Measurements from ENCODE around the gene ICAM2.

ICAM2 gene

DNA sequence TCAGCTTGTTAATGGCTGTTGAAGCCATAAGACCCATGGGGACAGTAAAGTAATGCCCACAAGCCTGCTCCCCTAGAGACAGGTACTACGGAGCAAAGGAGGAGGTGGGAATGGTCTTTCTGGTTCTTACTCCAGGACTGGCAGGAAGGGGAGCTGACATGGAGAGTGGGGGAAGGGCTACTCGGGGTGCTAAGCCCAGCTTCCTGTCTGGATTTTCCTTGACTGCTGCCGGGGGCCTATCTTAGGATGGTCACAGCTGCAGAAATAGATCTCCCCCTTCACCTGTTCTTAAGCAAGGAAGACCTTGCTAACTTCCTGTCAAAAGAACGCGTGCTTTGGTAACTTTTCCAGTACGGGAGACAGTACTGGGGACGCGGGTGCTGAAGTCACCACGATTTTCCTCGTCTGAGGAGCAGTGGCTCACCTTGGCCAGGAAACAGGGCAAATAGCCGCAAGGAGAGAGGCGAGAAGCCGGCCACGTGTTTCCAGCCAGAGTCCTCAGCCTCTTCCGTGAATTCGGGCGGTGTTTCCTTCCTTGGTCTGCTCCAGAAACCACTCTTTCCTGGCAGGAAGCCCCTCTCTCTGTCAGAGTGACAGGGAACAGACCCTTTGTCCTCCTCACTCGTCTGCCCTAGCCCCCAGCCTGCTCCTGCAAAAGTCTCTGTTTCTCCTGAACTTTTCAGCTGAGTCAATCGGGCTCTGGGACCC, 22.9 kb downstream of the ICAM2 start:
- in situ Hi-C loops (cut with HindIII; ENCODE audit: low pct_unique_long_range_greater_than_20kb, low sequenced_read_pairs), result no loop called here
- DNase-seq (ENCODE audit: low read depth in 1 of 2, low spot score in 1 of 2), result peak; percentile 64 to 77
- no peak for TF ChIP-seq JUND (IDR thresholded peaks at IDR 0.05; ENCODE audit: low read depth)

DNA sequence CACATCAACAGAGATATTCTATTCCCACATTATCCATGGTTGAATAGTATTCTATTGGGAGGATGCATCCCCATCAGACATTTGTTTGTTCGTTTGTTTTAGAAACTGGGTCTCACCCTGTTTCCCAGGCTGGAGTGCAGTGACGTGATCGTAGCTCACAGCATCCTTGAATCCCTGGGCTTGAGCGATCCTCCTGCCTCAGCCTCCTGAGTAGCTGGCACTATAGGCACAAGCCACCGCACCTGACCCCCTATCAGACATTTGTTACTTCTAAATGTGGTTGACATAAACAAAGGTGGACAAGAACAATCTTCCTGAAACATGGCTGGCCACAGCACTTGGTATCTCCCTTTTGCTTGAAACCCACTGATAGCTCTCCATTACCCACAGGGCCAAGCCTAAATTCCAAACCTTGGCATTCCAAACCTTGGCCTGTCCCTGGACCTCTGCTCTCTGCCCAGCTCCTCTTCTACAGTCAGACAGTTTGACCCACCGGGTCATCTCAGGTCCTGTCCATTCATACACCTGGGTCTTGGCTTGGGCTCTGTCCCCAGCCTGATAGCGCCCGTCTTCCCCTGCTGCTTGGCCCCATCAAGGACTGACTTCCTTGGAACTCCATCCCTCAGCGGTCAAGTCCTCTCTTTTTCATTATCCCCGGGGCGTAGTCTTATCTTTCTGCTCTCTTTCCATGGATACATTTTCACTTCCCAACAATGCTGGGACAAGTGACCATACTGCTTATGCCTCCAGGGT, 23.8 kb downstream of the ICAM2 start:
- TF ChIP-seq JUND (IDR thresholded peaks at IDR 0.05; ENCODE audit: low read depth), result no peak
- in situ Hi-C loops (cut with HindIII; ENCODE audit: low pct_unique_long_range_greater_than_20kb, low sequenced_read_pairs), result no loop called here
- DNase-seq (ENCODE audit: low read depth in 1 of 2, low spot score in 1 of 2), result no peak

DNA sequence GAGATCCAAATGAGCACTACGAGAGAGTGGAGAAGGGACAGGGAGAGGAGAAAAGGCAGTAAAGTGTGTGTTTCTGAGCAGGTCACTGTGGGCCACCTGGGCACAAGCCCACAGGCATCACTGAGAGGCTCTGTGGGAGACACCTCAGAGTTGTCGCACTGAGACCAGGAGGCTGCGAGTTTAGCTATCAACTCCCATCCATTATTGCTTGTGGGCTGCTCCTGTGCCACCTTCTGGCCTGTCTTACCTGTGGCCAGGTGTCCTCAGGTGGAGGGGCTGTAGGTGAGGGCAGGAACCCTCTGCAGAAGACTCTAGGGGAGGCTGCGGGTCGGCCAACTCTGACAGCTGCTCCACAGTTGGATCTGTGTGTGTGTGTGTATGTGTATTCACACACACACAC, 24.8 kb downstream of the ICAM2 start:
- in situ Hi-C loops (cut with HindIII; ENCODE audit: low pct_unique_long_range_greater_than_20kb, low sequenced_read_pairs), result no loop called here
- TF ChIP-seq JUND (IDR thresholded peaks at IDR 0.05; ENCODE audit: low read depth), result no peak
- no peak for DNase-seq (ENCODE audit: low read depth in 1 of 2, low spot score in 1 of 2)

DNA sequence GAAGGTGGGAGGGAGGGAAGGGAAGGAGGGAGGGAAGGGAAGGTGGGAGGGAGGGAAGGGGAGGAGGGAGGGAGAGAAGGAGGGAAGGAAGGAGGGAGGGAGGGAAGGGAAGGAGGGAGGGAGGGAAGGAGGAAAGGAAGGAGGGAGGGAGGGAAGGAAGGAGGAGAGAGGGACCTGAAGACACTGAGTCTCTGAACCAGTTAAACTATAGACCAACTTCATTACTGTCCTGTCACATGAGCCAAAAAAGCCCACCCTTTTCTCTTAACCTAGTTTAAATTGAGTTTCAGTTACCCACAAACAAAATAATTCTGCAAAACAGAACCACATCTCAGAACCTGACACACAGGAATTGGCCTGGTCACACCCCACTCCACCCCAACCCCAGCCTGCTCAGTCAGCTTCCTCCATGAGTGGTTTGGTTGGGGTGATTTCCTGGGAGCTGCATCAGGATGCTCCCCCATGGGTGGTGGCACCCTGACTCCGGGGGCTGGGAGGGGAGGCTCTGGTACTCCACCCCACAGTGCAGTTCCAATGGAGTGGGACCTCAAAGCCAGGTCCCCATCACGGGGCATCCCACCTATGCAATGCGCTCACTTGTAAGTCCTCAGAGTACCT, 27.0 kb downstream of the ICAM2 start:
- DNase-seq (ENCODE audit: low read depth in 1 of 2, low spot score in 1 of 2), result no peak
- in situ Hi-C loops (cut with HindIII; ENCODE audit: low pct_unique_long_range_greater_than_20kb, low sequenced_read_pairs), result no loop called here
- no peak for TF ChIP-seq JUND (IDR thresholded peaks at IDR 0.05; ENCODE audit: low read depth)

DNA sequence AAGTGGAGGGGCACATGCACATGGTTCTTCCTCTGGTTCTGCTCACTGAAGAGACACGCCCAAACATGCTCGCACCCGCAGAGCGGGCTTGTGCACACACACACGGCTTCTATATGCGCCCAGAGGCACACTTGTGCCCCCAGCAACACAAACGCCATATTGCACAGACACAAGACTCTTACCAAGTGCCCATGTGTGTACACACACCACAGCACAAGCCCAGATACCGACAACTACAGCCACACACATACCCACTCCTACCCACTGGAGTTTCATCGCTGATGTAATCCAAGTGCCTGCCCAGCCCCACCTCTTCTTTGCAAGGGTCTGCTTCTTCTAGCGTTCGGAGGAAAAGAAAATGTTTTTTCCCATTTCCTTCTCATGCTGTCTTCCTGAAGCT, 28.8 kb downstream of the ICAM2 start:
- no peak for DNase-seq (ENCODE audit: low read depth in 1 of 2, low spot score in 1 of 2)
- no peak for TF ChIP-seq JUND (IDR thresholded peaks at IDR 0.05; ENCODE audit: low read depth)
- in situ Hi-C loops (cut with HindIII; ENCODE audit: low pct_unique_long_range_greater_than_20kb, low sequenced_read_pairs), result no loop called here

DNA sequence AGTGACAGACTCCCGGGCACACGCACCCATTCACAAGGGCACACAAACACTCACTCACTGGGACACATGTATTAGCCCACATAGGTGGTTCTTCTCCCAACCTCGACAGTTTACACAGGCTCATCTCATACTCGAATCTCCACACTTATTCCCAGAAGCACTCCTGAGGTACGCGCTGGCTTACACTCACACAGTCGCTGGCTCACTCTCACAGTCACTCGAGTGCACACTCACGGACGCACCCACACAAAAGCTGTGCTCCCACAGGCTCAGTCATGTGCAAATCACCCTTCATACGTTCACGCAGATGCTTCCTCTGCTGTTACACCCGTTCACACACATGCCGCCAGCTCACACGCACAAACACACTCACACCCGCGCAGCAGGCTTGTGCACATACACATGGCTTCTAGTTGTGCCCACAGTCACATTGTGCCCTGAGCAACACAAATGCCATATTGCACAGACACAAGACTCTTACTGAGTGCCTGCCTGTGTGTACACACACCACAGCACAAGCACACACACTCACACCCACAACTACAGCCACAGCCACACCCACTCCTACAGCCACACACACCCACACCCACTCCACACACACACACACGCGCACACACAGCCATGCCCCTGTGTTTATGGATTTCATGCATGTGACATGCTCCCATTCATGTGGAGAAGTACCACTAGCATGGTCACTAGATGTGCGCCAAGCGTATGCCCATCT, 30.6 kb downstream of the ICAM2 start:
- no peak for TF ChIP-seq JUND (IDR thresholded peaks at IDR 0.05; ENCODE audit: low read depth)
- DNase-seq (ENCODE audit: low read depth in 1 of 2, low spot score in 1 of 2), result no peak
- in situ Hi-C loops (cut with HindIII; ENCODE audit: low pct_unique_long_range_greater_than_20kb, low sequenced_read_pairs), result no loop called here

DNA sequence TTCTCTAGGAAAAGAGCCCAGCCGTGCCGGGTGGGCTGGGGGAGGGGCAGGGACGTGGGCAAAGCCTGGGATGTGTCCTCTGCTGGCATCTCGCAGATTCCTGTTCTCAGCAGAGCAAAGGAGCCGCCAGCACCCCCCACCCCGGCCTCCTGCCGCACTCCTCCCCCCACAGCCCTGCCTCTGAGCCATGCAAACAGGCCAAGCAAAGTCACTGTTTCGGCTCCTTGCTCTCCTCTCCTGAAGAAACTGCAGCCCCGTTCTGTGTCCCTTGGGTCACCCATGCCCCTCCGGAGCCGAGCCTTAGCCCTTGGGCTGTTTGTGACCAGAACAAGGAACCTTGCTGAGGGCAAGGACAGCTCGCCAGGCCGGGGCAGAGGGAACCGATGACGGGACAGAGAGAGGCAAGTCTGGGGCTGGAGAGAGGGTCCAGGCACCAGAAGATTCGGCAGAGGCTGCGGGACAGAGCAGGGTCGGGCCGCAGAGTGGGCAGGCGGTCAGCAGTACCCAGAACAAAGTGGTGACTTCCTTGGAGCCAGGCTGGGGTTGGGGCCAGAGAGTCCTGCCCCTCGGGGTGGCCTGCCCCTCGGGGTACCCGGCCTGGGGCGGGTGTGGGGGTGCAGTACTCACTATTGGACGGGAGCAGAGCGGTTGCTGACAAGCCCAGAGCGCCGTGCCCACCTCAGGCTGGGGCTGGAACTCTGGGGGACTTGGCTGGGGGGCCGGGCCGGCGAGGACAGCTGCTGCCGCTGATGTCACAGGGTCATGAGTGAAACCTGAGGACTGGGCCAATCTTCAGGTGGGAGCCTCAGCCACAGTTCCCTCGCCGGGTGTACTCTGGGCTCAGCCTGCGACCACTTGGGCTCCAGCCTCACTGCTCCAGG, 31.5 kb downstream of the ICAM2 start:
- no peak for TF ChIP-seq JUND (IDR thresholded peaks at IDR 0.05; ENCODE audit: low read depth)
- in situ Hi-C loops (cut with HindIII; ENCODE audit: low pct_unique_long_range_greater_than_20kb, low sequenced_read_pairs), result no loop called here
- DNase-seq (ENCODE audit: low read depth in 1 of 2, low spot score in 1 of 2), result peak in 1 of 2 experiments; percentile 24

DNA sequence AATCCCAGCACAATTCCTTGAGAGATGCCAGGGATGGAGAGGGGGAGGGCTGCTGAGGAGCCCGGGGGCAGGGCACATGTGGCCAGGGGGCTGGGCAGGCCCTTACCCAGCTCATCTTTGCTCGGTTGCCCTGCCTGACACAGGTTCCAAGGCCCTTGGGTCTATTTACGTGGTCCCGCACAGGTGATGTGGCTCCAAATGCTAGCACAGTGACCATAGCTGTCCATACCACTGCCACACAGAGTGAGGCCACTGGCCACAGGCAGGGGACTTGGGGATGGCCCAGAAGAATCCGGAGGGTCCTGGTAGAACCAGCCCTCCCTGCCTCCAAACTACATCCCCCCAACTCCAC, 32.3 kb downstream of the ICAM2 start:
- no peak for DNase-seq (ENCODE audit: low read depth in 1 of 2, low spot score in 1 of 2)
- in situ Hi-C loops (cut with HindIII; ENCODE audit: low pct_unique_long_range_greater_than_20kb, low sequenced_read_pairs), result no loop called here
- TF ChIP-seq JUND (IDR thresholded peaks at IDR 0.05; ENCODE audit: low read depth), result no peak

DNA sequence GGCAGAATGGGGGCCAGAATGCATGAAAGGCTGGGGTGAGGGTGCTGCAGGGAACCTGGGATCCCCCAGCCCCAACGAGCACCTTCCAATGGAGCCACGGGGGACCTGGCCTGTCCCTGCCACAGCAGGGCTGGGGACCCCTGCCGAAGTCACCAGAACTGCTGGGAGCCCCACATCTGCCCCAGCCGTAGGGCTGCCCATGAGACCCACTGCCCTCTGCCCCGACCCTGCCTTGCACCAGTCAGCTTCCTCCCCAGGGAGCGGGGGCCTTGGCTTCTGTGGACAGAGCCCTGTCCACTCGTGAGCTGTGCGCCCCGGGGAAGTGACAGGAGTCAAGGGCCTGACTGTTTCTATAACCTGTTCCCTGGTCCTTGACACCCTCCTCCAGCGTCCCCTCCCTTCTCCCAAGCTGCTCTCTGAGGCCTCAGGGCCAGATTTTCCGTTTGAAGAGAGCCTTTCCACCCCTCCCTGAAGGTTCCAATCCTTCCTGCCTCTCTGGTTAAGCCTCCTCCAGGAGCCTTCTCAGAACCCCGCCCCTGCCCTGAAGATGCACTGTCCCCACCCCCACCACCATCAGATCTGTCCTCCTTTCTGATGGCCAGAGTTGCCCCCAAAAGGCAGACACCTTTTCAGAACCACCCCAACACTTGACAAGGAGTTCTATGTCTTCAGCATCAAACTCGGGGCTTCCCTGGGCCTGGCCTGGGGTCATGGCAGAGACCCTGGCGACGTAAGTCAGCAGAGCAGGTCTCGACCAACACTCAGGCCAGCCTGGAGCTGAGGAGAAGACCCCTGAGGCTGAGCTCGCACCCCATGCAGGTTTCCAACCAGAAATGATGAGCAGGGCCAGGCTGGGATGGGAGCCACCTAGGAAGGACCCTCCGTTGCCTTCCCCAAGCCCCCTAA, 33.0 kb downstream of the ICAM2 start:
- in situ Hi-C loops (cut with HindIII; ENCODE audit: low pct_unique_long_range_greater_than_20kb, low sequenced_read_pairs), result no loop called here
- no peak for TF ChIP-seq JUND (IDR thresholded peaks at IDR 0.05; ENCODE audit: low read depth)
- DNase-seq (ENCODE audit: low read depth in 1 of 2, low spot score in 1 of 2), result peak in 1 of 2 experiments; percentile 61

DNA sequence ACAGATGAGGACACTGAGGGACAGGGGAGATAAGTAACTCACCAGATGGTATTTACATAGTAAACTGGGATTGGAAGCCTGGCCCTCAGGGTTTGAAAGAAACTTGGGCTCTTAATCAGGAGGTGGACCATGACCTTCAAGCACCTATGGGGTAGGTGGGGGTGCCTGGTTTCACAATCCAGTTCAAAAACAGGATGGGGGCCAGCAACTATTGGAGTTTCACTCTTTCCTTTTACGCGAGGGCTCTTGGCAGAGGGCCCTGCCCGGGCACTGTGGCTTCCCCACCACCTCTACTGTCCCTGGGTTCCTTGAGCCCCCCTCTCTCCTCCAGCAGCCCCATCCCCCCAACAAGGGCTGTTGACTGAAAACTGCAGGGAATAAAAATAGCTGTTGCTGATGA, 33.6 kb downstream of the ICAM2 start:
- no peak for TF ChIP-seq JUND (IDR thresholded peaks at IDR 0.05; ENCODE audit: low read depth)
- no peak for DNase-seq (ENCODE audit: low read depth in 1 of 2, low spot score in 1 of 2)
- in situ Hi-C loops (cut with HindIII; ENCODE audit: low pct_unique_long_range_greater_than_20kb, low sequenced_read_pairs), result no loop called here
